Heart left ventricle (tissue), 16 donors: ENCODE data around the gene TP53TG5. TPM values are rescaled to one million over a fixed set of nuclear protein-coding genes. Genes with fewer than 3 reads are reported as not detected.

Source experiments
- ATAC-seq, 4 donors: fragments of 200-7000 bp; cut with Tn5 transposase; one replicate each; pipeline ENCODE4 v1.9.1; 2020 to 2022; ENCODE audit warnings: moderate library complexity in 4 of 4, mild to moderate bottlenecking in 3 of 4, moderate number of reproducible peaks in 1 of 4
- DNase-seq, 5 donors: peaks; one replicate each; pipeline ENCODE4 v3.0.0-alpha.2; 2020
- H3K27ac ChIP-seq, 12 donors: fragments of 200-600 bp; sonication (generic) in 4 of 12; one replicate each; pipeline versions ENCODE4 v1.5.0 to v1.8.0; 2016 to 2022; ENCODE audit warnings: mild to moderate bottlenecking in 2 of 12
- H3K27me3 ChIP-seq, 9 donors: fragments of 200-600 bp; sonication (generic) in 2 of 9; one replicate each; pipeline versions ENCODE4 v1.5.1 to v1.8.0; 2016 to 2022; ENCODE audit warnings: mild to moderate bottlenecking in 3 of 9
- H3K36me3 ChIP-seq, 9 donors: fragments of 200-600 bp; sonication (generic) in 2 of 9; one replicate each; pipeline versions ENCODE4 v1.5.0 to v1.8.0; 2018 to 2022; ENCODE audit warnings: mild to moderate bottlenecking in 2 of 9
- H3K4me1 ChIP-seq, 12 donors: fragments of 200-600 bp; sonication (generic) in 4 of 12; one replicate each; pipeline versions ENCODE4 v1.5.0 to v1.8.0; 2016 to 2022; ENCODE audit warnings: mild to moderate bottlenecking in 3 of 12
- H3K4me3 ChIP-seq, 12 donors: fragments of 200-600 bp; sonication (generic) in 4 of 12; one replicate each; pipeline versions ENCODE4 v1.5.0 to v1.8.0; 2017 to 2022; ENCODE audit warnings: mild to moderate bottlenecking in 9 of 12, moderate library complexity in 4 of 12
- H3K9me3 ChIP-seq, 12 donors: fragments of 200-600 bp; sonication (generic) in 4 of 12; one replicate each; pipeline versions ENCODE4 v1.5.0 to v1.8.0; 2016 to 2022; ENCODE audit warnings: mild to moderate bottlenecking in 1 of 12
- CTCF ChIP-seq, 12 donors: fragments of 200-600 bp; sonication (generic) in 4 of 12; IDR thresholded peaks; one replicate each; pipeline versions ENCODE4 v1.5.0 to v1.8.0; 2018 to 2022; ENCODE audit warnings: antibody characterized with exemption in 12 of 12, mild to moderate bottlenecking in 5 of 12
- POLR2A ChIP-seq, 2 donors: fragments of 450-650 bp; IDR thresholded peaks; one replicate each; pipeline ENCODE4 v1.6.1; 2017; ENCODE audit warnings: antibody characterized with exemption in 2 of 2, mild to moderate bottlenecking in 2 of 2, moderate library complexity in 2 of 2
- WGBS, 4 donors: extraction: QIAGEN DNeasy Blood & Tissue Kit in 2 of 4; methylation state at CpG; one replicate each; pipeline versions ENCODE4 v1.1.5 to v1.1.7; 2013 to 2018; 5-methylcytosine and 5-hydroxymethylcytosine counted together
- intact Hi-C, 10 donors: fragments of 100-400 bp; cut with DNase I; formaldehyde crosslinking; loops; one replicate each; pipeline versions ENCODE4 v1.11.1 to v1.14.2; 2022
- polyA plus RNA-seq, 2 donors: library from polyadenylated mRNA; stranded (reverse); fragments of 200-250 nt; gene quantifications; one replicate each; pipeline ENCODE4 v1.2.3, GENCODE V29; 2013
- total RNA-seq, 9 donors: library from RNA; depleted of rRNA in 2 of 9; stranded (reverse); fragments of >200 nt in 2 of 9; fragmentation: NEBNext Ultra II Directional in 3 of 9; extraction: Animal tissue kit (Norgen Biotek cat#: 25700) in 3 of 9; gene quantifications; one replicate each; pipeline versions ENCODE4 v1.1.0 to v1.2.4, GENCODE V29; 2016 to 2023
- donor health status: ischemic (EF 13 %, LVEDD 7.1; RV severe dilation, severe dysfunction).
- donor health status: healthy with polysubstance abuse.
- donor health status: DM: no; HTN: yes; CAD: no.
- donor health status: DM: no; HTN: no; CAD: no.
- donor health status: ischemic (EF 25% LVEDD 6.9; RV normal size, moderate dysfunction).
- donor health status: ischemic (EF 25% LVEDD 5.7; RV mildly dilated, moderate dysfunction).
- donor health status: healthy.
- donor health status: DM: yes; HTN: yes; CAD: no.
- donor health status: ischemic (EF 35%, LVEDD 5.7; RV mildly dilated, moderate dysfunction).
- donor health status: nonischemic (EF 11% LVEDD 7.7; RV severe dilation, severe dysfunction).
- donor health status: DM: yes; HTN: yes; CAD: no.
- donor health status: PGD.
- donor health status: ischemic (EF 29% LVEDD 5.4; RV normal size, mild dysfunction).
- donor health status: nonischemic (EF 23%, LVEDD 6.1; RV moderate dilation, normal function).

Gene TP53TG5
- total and polyA plus RNA-seq, 11 donors, result 0.32 to 3.2 (median 0.76) TPM; not detected in 2

DNA sequence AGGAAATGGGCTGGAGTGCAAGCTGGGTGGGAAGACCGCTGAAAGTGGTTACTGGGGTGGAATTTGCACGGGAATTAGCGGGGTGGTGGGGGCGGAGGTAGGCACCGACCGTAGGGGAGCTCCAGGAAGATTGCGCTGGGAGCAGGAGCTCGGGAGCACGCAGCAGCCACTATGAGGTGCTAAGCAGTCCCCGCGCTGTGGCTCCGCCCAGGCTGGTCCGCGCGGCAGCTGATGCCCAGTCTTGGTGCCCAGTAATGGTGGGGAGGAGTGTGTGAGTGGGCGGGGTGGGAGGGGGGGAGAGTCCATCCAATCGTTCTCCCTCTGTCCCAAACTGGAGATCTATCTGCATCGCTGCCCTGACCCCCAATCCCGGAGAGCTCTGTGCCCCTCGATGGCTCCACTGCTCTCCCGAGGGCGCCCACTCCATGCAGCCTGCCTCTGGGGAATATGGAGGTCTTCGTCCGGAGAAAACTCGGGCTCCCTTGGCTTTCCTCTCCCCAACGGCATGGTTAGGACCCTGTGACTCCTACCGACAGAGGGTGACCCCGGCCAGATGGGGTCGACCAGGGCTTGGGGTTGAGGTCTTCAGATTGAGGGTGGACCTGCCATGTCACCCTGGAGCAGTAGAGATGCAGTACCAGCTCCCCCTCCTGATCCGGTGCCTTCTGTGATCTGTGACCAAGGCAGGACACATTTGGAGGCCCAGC is 5.3 kb downstream of the TP53TG5 start:
- H3K4me3 ChIP-seq, result peak overlapping the region in 10 of 12 donors; percentile 9 to 73 (median 62)
- H3K27ac ChIP-seq, result peak overlapping the region in 11 of 12 donors; percentile 48 to 82 (median 73)
- no peak for TF ChIP-seq POLR2A (IDR thresholded peaks at IDR 0.05)
- TF ChIP-seq CTCF (IDR thresholded peaks at IDR 0.05), result peak in 1 of 12 donors; percentile 4
- ATAC-seq (peak; percentile 56 to 83 (median 79)), DNase-seq (peak in 3 of 5 donors; percentile 40 to 64 (median 51))
- intact Hi-C loops, result loop anchor here (1.0 to 5.0 kb wide), 9 partner anchors 34 to 400 kb away; partner anchors contain the start of genes DBNDD2 (in 4 of the 10) and PIGT (in 1 of the 10)
- no peaks in the 10 kb centered on the region for H3K9me3 ChIP-seq
- WGBS, 4 donors, result 32 to 47% (median 37%) methylated on average over 21 to 30 of the region's 30 CpGs
- peaks cover 0 to 22% (median 11%) of the 10 kb centered on the region in 9 donors for H3K36me3 ChIP-seq
- peaks cover 0 to 34% (median 11%) of the 10 kb centered on the region in 12 donors for H3K4me1 ChIP-seq
- H3K27me3 ChIP-seq, result no peaks in the 10 kb centered on the region

DNA sequence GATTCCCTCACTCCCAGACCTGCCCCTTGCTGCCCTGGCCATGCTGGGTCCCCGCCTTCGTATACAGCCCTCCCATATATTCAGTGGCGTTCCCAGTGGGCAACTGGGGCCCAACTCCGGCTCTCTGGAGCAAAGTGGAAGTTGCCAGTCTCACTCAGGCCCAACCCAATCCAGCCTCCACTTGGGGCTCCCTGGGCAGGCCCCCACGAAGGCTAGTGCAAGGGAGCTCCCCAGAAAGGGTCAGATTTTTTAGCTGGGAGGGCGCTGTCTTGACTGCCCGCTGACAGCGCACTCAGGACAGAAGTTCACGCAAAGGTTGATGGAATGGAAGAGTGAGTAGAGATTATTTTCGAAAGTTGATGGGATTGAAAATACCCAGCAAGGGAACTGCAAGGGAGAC is 5.9 kb downstream of the TP53TG5 start:
- DNase-seq, result no peak
- TF ChIP-seq CTCF (IDR thresholded peaks at IDR 0.05) (no peak), POLR2A (IDR thresholded peaks at IDR 0.05) (no peak)
- intact Hi-C loops, result loop anchor here (2.0 to 5.0 kb wide), 7 partner anchors 35 to 400 kb away; partner anchors contain the start of genes DBNDD2 (in 4 of the 10) and PIGT (in 1 of the 10)
- Histone ChIP-seq H3K4me1 (peaks cover 0 to 39% (median 11%) of the 10 kb centered on the region in 12 donors), H3K27ac (peak overlapping the region in 4 of 12 donors; percentile 34 to 82 (median 76)), H3K27me3 (no peaks in the 10 kb centered on the region), H3K4me3 (peak overlapping the region in 4 of 12 donors; percentile 65 to 73 (median 66)), H3K36me3 (peaks cover 0 to 28% (median 17%) of the 10 kb centered on the region in 9 donors), H3K9me3 (no peaks in the 10 kb centered on the region)
- ATAC-seq, result no peak
- WGBS, 4 donors, result 87 to 93% (median 88%) methylated on average over 9 to 10 of the region's 10 CpGs

DNA sequence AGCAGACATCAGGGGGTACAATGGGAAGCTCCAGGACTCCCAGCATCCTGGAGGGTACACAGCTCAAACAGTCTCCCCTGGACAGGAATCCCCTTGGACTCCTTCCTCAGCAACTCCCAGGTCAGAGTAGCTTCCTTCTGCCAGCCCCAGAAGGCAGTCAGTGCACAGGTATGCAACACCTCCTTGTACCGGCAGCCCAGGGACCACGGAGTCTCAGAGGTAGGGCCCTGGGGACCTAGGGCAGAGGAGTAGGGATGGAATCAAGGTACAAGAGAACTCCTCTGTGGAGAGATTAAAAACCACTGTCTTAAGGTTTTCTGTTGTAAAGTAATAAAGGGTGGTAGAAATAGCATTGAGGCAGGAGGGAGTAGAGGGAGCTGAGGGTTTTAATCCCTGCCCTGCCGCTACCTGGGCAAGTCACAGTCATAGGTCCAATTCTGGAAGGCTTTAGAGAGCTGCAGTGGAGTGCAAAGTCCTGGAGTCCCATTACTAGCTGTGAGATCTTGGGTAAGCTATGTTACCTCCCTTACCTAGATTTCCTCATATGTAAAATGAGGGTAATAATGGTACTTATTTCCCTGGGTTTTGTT is 7.5 kb downstream of the TP53TG5 start:
- no peak overlapping the region for H3K27ac ChIP-seq
- no peak overlapping the region for H3K4me3 ChIP-seq
- peaks cover 0 to 40% (median 11%) of the 10 kb centered on the region in 12 donors for H3K4me1 ChIP-seq
- no peaks in the 10 kb centered on the region for H3K9me3 ChIP-seq
- DNase-seq (no peak), ATAC-seq (no peak)
- WGBS, 4 donors, result 75 to 97% (median 86%) methylated on average over 3 of the region's 3 CpGs
- no peaks in the 10 kb centered on the region for H3K27me3 ChIP-seq
- intact Hi-C loops, result loop anchor here (5.0 kb wide), 6 partner anchors 37 to 402 kb away; partner anchors contain the start of genes DBNDD2 (in 4 of the 10) and PIGT (in 1 of the 10)
- TF ChIP-seq POLR2A (IDR thresholded peaks at IDR 0.05) (no peak), CTCF (IDR thresholded peaks at IDR 0.05) (no peak)
- peaks cover 0 to 42% (median 32%) of the 10 kb centered on the region in 9 donors for H3K36me3 ChIP-seq
